SHP77 treated with DMSO at 0.1 percent for 48 hours (cell line): ENCODE results near the gene MFSD2A.
"Not testable (repeated sequence)": the region's sequence is repeated elsewhere in the genome, so short reads cannot be mapped to it uniquely, and the experiment has no call there.

Experiments used
- DNase-seq: peaks from one replicate; lab custom pipeline; 2025; lab: John Stamatoyannopoulos, UW

The MFSD2A gene

DNA sequence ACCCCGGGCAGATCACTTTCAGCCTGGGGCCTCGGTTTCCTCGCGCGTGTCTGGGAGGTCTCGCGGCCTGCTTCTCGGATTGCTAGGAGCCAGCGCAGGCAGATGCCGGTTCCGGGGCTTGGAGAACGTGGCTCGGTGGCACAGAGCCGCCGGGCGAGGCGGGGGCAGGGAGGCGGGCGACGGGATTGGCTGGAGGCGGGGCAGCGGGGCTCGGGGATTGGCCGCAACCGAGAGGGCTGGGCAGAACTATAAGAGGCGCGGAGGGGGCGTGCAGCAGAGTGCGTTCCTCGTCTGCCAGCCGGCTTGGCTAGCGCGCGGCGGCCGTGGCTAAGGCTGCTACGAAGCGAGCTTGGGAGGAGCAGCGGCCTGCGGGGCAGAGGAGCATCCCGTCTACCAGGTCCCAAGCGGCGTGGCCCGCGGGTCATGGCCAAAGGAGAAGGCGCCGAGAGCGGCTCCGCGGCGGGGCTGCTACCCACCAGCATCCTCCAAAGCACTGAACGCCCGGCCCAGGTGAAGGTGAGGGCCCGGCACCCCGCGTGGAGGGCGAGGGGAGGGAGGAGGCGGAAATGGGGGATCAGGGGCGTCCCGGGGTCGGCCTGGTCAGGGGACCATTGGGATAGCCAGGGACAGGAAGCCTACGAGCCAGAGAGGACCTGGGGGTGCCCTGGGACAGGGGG lies at the start of gene MFSD2A:
Gene MFSD2A, plus strand, starts transcription at position 276 of the 677 bp plus-strand sequence. Its CDS starts 148 bp downstream, at position 424.
- DNase-seq, result peak; percentile 81

DNA sequence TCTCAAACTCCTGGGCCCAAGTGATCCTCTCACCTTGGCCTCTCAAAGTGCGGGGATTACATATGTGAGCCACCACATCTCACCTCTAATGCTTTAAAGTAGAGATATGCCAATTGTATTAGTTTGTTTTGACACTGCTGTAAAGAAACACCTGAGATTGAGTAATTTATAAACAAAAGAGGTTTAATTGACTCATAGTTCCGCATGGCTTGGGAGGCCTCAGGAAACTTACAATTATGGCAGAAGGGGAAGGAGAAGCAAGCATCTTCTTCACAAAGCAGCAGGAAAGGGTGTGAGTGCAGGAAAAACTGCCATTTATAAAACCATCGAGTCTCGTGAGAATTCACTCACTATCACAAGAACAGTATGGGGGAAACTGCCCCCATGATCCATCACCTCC lies 49.8 kb upstream of the MFSD2A start:
- DNase-seq, result no peak

DNA sequence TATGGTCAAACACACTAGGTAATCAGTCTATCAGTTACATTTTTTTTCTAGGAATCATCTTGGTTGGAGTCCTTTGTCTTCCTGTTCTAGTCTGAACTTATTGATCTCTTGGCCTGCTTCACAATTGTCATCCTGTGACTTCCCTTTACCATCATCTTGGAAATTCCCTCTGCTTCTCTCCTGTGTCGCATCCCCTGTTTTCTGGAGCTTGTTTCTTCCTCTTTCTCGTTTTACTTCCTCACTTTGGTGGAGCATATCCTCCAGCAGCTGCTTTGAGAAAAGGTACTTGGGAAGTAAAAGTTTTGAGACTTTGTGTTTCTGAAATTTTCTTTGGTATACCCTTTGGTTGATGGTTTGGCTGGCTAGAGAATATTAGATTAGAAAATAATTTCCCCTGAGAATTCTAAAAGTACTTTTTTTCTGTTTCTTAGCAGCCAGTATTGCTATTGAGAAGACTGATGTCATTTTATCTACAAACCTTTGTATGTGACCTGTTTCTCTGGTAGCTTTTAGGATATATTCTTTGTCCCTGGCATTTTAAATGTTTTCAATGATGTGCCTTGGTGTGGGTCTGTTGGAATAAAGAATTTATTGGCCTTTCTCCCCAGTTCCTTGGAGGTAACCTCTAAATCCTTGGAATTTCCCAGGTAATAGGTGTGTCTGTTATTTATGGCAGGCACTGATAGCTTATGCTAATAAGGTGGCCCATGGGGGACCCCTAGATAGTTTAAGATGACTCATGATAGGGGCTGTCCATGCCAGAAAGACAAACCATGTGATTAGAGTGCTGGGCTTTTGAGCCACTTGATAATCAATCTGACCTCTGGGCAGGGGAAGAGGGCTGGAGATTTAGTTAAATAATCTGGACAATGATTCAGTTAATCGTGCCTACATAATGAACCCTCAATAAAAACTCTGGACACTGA lies 47.2 kb upstream of the MFSD2A start:
- DNase-seq, result no peak

DNA sequence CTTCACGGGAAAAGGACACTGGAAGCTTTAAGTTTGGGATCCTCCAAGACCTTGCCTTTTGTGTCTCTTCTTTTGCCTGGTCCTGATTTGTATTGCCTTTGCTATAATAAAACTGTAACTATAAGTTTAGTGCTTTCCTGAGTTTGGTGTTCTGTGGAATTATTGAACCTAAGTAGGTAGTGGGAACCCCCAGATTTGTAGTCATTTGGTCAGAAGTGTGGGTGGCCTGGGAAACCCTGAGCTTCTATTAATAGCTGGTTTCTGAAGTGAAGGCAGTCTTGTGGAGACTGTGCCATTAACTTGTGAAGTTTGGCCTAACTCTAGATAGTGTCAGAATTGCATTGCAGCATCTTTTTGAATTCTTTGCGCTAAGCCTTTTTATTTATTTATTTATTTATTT lies 46.4 kb upstream of the MFSD2A start:
- DNase-seq, result no peak

DNA sequence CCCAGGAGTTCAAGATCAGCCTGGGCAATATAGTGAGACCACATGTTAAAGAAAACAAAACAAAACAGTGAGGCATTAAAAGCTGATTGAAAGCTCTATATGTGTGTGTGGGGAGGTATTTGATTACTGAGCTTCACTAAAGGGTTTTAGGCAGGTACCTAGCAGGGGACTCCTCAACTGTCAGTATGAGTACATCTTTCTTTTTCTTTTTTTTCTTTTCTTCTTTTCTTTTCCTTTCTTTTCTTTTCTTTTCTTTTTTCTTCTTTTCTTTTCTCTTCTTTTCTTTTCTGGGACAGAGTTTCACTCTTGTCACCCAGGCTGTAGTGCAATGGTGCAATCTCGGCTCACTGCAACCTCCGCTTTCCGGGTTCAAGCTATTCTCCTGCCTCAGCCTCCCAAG lies 44.7 kb upstream of the MFSD2A start:
- no peak for DNase-seq

DNA sequence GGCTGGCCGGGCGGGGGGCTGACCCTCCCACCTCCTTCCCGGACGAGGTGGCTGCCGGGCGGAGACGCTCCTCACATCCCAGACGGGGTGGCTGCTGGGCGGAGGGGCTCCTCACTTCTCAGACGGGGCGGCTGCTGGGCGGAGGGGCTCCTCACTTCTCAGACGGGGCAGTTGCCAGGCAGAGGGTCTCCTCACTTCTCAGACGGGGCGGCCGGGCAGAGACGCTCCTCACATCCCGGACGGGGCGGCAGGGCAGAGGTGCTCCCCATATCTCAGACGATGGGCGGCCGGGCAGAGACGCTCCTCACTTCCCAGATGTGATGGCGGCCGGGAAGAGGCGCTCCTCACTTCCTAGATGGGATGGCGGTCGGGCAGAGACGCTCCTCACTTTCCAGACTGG lies 41.8 kb upstream of the MFSD2A start:
- DNase-seq, result not testable (repeated sequence)

DNA sequence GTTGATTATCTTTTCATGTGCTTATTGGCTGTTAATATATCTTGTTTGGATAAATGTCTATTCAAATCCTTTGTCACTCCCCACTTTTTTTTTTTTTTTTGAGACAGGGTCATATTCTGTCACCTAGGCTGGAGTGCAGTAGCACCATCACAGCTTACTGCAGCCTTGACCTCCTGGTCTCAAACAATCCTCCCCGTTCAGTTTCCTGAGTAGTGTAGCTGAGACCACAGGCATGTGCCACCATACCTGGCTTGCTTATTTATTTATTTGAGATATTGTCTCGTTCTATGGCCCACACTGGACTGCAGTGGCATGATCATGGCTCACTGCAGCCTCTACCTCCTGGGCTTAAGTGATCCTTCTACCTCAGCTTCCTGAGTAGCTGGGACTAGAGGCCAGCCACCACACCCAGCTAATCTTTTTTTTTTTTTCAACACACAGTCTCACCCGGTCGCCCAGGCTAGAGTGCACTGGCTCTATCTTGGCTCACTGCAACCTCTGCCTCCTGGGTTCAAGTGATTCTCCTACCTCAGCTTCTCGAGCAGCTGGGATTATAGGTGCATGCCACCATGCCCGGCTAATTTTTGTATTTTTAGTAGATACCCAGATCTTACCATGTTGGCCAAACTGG lies 39.3 kb upstream of the MFSD2A start:
- no peak for DNase-seq

DNA sequence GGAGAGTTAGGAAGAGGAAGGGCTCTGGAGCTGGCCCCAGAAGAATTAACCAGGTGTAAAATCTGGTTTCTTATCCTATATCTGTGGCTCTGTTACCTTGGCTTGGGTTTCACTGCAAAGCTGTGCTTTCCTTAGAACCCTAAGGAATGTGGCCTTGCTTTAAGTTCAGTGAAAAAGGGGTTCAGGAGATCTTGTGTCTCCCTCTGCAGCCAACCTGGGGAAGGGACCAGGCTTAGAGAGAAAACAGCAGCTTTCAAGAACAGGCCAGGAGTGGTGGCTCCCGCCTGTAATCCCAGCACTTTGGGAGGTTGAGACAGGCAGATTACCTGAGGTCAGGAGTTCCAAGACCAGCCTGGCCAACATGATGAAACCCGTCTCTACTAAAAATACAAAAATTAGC lies 37.1 kb upstream of the MFSD2A start:
- no peak for DNase-seq

DNA sequence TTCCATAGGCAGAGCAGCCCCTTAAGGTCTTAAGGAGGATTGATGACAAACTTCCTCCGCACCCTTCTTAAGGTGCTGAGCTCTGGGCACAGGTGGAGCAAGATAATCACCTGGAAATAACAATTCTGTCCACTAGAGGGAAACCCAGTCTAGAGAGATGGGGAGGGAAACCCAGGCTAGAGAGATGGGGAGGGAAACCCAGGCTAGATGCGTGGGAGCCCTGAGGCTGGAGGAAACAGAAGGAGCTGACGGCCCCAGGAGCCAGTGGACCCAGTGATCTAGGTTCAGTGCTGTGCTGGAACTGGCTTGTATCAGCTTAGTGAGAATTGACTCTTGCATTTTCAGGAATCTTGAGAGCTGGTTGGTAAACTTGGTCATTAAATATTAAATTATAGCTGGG lies 35.4 kb upstream of the MFSD2A start:
- peak; percentile 41 for DNase-seq

DNA sequence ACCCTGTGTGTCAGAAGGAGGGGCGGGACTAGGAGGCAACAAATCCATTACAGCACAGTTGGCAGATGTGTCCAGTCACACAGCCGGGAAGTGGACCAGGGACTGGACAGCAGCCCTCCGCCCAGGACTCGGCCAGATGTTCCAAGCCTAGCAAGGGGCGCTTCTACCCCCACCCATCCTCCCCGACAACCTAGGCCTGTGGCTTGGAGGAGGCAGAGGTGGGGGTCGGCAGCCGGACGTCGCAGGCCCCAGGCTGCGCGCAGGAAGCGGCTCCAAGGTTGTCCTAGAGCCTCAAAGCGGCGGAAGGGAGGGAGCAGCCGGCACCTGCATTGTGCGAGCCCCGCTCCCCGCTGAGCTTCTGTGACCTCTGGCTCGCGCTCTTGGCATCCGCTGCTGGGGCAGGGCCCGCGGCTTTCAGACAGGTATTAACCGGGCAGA lies 32.7 kb upstream of the MFSD2A start:
- no peak for DNase-seq

DNA sequence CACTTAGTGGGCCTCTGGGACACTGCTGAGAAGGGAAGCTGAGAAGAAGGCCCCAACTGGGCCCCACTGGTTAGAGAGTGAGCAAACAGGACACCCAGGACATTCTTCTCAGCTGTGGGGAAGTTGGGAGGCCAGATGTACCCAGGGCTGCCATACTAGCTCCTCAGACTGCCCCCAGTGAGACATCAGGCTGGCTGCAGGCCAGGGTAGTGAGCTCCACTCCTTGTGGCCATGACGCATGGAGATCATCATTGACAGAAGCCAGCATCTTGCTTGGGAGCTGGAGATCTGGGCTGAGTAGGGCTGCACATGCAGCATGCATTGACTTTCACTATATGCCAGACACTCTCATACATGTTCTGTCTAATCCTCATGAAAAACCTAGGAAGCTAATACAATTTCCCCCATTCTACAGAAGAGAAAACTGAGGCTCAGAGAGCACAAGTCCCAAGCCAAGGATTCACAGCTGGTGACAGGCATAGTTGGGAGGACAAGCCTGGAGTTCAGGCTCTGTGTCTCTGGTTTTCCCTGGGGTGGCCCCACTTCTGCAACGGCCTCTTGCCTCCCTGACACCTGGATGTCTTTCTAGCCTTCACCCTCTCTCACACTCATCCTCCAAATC lies 29.1 kb upstream of the MFSD2A start:
- DNase-seq, result no peak

DNA sequence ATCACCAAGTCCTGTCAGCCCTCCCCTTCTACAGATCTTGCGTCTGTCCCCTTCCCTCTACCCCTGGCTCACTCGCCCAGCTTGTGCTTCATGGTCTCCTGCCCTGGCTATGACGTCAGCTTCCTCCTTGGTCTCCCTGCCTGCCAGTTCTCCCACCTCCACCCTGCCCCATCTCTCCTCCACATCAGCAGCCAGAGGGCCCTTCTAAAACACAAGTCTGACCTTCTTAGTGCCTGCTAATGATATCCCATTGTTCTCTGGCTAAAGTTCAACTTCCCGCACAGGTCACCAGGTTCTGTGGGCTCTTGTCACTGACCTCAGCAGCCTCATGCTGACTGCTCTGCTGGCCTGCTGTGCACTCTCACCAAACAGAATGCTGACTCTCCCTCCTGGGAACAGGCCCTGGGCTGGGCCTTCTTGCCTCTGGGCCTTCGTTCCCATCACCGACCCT lies 28.6 kb upstream of the MFSD2A start:
- DNase-seq, result no peak

DNA sequence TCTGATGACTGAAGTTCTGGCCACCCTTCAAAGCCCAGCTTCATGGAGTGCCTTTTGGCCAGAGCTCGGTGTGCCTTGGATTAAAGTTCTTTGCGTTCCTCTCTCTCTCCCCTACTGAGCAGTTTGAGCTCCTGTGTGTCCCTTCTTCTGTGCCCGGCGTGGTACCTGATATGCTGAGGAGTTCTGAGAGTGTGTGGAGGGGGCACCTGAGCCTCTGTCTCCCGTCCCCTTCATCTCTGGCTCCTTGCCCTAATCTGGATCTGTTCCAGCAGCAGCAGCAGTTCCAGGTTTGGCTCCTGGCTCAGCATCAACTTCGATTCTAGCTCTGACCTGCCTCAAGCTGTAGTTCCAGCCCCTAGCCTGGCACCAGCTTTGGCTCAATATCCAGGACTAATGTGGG lies 28.1 kb upstream of the MFSD2A start:
- no peak for DNase-seq

DNA sequence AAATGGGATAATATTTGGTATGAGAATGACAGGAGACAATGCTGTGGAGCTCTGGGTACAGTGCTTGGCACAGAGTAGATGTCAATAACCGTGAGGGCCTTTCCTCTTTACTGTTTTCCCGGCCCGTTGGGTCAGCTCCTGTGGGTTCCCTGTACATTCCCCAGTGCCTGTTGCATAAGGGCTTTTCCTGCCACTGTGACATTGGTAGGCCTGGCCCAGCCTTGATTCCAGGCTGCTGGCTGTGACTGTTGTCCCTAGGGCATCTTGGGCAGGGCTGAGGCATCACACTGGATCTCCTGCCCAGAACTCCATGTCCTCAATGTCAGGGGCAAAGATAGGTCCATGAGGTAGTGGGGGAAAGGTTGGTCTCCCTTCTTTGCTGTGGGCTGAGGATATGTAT lies 27.4 kb upstream of the MFSD2A start:
- DNase-seq, result no peak

DNA sequence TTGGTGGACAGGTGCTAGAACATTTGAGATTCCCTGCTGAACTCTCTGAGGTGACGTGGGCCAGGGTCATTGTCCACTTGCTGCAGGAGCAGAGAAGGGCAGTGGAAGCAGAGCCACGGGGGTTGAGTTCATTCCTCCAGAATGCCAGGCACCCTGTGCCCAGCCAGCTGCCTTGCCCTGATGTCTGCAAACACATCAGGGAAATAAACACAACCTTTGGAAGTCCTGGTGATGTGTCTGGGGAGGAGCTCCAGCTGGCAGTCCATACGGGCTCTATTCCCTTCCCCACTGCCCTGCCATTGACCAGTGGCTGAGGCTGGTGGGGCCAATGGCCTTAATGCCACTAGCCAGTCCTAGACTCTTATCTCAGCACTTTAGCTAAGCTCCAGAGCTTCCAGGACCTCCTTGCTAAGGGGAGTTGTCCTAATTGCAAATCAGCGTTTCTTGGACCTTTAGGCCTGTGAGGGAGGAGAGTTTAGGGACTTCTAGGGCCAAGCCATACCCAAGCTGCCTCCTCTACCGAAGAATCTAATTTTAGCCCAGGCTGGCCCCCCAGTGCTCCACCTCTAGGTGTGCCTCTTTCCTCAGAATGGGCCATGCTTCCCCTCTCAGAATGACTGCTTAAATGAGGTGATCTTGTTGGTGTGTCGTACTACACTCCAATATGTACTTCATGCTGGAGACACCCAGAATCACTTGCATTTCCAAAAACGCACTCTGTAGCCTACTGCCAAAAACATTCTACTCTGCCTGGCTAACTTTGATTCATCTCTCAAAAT lies 25.9 kb upstream of the MFSD2A start:
- DNase-seq, result no peak

DNA sequence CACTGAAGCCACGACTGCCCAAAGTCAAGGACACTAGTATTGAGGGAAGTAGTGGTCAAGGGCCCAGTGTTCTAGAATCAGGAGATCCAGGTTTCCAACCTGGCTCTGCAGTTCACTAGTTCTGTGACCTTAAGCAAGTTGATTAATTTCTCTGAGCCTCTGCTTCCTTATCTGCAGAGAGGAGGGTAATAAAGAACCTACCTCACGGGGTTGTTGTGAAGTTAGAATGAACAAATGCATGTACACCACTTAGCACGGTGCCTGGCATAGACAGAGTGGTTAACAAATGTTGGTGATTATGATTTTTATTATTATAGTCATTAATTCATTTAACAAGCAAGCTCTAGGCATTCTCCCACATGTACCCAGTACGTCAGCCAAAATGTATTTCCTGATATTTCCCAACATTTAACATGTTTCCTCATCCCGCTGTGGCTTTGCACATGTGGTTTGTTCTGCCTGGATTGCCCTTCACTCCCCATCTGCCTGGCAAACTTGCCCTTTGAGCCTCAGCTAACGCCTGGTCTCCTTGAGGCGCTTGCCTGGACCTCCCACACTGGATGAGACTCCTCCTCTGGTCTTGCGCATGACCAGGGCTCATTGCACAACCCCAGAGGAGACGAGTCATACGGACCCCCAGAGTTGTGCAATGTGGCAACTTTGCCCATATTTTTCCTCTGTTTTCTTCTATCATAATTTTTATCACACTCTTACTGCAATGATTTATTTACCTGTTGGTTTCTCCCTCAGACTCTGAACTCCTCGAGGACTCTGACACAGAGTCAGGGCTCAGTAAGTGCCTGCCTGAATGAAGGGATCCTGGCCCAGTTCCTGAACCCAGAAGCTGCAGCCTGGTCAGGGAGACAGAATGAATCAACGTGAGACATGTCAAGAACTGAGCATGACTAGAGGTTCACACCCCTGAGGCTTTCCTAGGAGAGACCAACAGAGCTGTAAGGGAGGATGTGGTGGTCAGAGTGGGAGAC lies 20.7 kb upstream of the MFSD2A start:
- DNase-seq, result no peak

DNA sequence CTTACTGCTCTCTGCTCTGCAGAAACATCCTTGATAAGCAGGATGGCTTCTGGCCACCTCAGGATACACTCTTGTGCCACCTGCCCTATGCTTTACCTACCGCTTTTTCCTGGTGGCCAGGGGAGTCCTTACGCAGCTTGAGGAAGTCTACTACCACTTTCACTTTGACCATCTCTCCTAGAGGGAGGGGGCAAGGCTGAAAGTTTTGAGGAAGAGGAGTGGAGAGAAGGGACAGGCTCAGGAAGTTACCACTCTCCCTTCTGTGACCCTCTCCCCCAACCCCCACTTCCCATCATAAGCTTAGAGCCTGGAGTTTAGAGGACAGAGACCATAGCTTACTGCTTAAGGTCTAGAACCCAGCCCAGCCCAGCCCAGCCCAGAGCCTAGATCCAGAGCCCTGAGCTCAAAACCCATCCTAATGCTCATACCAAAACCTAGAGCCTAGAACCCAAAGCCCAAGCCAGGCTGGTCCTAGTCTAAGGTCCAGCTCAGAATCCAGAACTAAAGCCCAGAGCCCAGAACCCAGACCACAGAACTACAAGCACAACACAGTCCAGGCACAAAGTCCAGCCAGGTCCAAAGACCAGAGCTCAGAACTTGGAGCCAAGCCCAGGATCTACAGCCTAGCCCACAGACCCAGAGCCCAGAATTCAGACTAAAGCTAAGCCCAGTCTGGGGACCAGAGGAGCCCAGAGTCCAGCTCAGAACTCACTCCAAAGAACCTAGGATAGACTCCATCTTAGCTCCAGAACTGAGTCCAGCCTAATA lies 18.0 kb upstream of the MFSD2A start:
- DNase-seq, result no peak

DNA sequence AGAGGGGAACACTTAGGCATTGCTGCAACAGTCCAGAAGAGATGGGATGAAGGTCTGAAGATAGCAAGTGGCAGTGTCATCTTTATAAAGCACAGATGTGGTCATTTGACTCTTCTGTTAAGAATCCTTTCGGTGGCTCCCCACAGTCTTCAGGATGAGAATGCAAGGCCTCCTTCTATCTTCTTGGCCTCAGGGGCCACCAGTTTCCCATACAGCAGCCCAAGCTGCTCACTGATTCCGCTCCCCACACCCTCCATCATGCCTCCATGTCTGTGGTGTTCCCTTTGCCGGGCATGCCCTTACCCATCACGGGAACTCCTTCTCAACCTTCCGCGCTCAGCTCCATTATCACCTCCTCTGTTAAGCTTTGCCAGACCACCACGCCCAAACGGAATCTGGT lies 16.1 kb upstream of the MFSD2A start:
- no peak for DNase-seq

DNA sequence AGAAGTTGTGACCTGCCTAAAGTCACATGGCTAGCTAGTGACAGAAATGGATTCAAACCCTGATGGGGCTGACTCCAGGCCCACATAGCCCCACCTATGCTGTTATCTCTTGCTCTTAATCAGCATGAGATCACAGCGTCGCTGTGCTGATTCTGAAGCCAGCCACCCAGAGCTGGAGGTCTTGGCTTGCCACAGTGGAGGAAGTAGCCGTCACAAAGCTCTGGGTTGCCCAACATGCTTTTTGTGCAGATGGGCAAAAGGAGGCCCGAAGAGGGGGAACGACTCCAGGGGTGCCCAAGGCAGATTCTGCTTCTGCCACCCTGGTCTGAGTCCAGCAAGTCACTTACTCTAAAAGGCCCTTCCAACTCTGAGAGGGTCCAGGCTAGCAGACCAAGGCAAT lies 14.7 kb upstream of the MFSD2A start:
- no peak for DNase-seq
